Measurements from ENCODE around the gene POLL. TPM values are rescaled to one million over a fixed set of nuclear protein-coding genes. Genes with fewer than 3 reads are reported as not detected.
"Not testable (repeated sequence)": the region's sequence is repeated elsewhere in the genome, so short reads cannot be mapped to it uniquely, and the experiment has no call there.

POLL gene
- total RNA-seq, 4 donors from 2014 or later: 10.8 to 22.0 (median 16.1) TPM

GRCh38 chr10:101595591-101596433 lies 7.8 kb upstream of the POLL start:
- ATAC-seq (ENCODE audit: low FRiP score): no peak

GRCh38 chr10:101593331-101593730 lies 5.3 kb upstream of the POLL start:
- not testable (repeated sequence) for ATAC-seq (ENCODE audit: low FRiP score); DNase-seq (ENCODE audit: low spot score)

More at GRCh38 chr10:101595591-101596433, 7.8 kb upstream of the POLL start:
- TF ChIP-seq, protein P1, sequence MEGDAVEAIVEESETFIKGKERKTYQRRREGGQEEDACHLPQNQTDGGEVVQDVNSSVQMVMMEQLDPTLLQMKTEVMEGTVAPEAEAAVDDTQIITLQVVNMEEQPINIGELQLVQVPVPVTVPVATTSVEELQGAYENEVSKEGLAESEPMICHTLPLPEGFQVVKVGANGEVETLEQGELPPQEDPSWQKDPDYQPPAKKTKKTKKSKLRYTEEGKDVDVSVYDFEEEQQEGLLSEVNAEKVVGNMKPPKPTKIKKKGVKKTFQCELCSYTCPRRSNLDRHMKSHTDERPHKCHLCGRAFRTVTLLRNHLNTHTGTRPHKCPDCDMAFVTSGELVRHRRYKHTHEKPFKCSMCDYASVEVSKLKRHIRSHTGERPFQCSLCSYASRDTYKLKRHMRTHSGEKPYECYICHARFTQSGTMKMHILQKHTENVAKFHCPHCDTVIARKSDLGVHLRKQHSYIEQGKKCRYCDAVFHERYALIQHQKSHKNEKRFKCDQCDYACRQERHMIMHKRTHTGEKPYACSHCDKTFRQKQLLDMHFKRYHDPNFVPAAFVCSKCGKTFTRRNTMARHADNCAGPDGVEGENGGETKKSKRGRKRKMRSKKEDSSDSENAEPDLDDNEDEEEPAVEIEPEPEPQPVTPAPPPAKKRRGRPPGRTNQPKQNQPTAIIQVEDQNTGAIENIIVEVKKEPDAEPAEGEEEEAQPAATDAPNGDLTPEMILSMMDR (IDR thresholded peaks at IDR 0.05): no peak
- no peak for DNase-seq (ENCODE audit: low spot score)

DNA sequence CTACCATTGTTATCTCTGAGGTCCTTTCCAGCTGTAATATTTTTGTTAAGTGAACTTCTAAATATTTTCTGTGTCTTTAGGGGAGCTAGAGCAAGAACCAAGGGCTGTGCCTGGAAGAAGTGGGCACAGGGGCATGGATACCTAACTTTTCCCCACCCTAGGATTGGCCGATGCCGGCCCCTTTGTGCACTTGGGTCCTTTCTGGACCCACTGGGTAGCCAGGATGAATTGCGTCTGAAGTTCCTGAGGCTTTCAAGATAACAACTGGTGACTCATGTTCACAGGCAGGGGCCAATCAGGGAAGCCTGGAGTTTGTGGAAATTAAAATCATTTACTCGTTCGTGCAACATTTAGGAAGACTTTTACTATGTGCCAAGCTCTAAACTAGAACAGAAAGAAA lies 822 bp upstream of the POLL start:
- DNase-seq (ENCODE audit: low spot score): no peak
- TF ChIP-seq, protein P1 (IDR thresholded peaks at IDR 0.05): no peak
- no peak for ATAC-seq (ENCODE audit: low FRiP score)

GRCh38 chr10:101585841-101586240 lies 2.2 kb downstream of the POLL start:
- TF ChIP-seq, protein P1 (IDR thresholded peaks at IDR 0.05): no peak
- DNase-seq (ENCODE audit: low spot score): no peak
- ATAC-seq (ENCODE audit: low FRiP score): no peak

DNA sequence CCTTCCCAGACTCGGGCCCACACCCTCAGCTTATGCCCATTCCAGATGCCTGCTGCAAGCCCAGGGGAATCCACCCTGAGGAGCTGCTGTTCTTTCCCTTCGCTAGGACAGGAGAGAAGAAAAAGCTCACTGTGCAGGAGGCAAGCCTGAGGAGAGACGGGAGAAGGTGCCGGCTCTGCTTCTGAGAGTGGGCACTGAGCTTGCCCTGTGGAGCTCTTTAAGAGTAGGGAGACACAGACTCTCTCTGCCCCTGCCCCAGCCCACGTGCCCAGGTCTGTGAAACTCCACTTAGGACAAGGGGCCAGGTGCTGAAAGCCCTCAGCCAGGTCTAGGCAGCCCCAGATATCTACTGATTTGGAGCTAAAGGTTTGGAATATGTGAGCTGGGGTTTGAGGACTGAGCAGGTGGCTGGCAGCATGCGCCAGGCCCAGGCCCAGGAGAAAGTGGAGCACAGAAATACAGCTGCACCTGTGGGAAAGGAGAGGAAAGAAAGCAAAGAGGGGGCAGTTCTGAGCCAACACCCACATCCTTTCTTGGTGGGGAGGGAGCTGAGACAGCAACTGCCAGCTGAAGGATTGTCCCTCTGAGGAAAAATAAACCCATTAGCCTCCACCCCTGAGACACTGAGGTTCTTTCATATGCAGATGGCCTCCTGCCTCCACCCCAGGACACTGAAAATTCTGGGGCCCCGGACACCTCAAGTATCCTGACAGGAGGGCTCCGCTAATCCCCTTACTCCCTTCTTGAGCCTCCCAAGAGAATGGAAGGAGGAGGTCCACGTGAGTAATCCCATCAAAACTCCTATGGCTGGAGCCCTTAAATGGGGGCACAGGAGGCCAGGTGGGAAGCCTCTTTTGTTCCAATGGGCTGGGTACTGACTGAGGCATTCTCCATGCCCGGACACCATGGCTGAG lies 7.3 kb downstream of the POLL start:
- ATAC-seq (ENCODE audit: low FRiP score): no peak
- TF ChIP-seq, protein P1 (IDR thresholded peaks at IDR 0.05): no peak
- no peak for DNase-seq (ENCODE audit: low spot score)

DNA sequence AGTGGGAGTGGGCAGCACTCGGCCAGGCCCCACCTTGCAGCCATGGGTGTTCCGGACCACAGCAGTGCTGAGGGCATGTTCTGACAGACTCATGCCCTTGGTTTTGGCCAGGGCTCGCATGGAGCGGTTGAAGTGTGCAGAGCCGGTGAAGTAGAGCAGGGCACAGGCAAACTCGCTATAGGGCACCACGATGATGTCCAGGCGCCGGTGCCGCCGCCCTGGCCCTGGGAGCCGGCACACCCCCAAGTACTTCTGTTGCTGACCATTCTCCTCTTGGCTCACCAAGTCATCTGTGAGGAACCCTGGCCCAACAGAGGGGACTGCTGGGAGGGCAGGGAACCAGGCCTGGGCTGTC lies 8.6 kb downstream of the POLL start:
- no peak for ATAC-seq (ENCODE audit: low FRiP score)
- TF ChIP-seq, protein P1 (IDR thresholded peaks at IDR 0.05): no peak

DNA sequence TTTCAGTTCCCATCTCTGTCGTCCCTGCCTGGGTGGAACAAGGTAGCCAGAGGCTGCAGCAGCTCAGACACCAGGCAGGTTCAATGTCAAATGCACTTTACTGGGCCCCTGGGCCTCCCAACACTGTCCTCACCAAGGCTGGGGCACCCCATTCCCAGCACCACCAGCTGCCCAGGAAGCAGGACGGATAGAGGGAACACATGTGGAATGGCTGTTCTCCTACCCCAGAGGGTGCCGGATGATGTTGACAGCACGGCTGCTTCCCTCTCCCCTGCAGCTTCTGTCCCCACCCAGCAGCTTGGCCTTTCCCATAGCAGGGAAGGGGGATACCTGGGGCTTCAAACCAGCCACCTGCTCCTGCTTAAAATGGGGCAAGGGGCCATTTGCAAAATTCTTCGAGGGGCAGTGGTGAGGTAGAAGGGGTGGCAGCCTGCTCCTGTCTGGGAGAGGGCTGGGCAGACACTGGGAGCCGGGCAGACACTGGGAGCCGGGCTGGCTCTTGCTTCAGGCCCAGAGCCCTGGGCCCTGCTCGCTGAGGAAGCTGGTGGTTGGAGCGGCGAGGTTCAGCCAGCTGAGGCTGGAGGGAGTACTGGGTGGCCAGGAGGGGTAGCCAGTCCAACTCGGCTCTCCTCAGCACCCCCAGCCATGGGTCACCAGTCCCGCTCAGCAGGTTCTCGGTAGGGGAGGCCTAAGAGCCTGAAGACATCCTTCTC lies 9.1 kb downstream of the POLL start:
- DNase-seq (ENCODE audit: low spot score) (no peak), ATAC-seq (ENCODE audit: low FRiP score) (no peak)
- TF ChIP-seq, protein P1 (IDR thresholded peaks at IDR 0.05): no peak

More for the DNA sequence above, 8.6 kb downstream of the POLL start:
- no peak for DNase-seq (ENCODE audit: low spot score)
